Measurements from ENCODE around the gene CNTNAP2. TPM values are rescaled to one million over a fixed set of nuclear protein-coding genes. Genes with fewer than 3 reads are reported as not detected.

Gene CNTNAP2
- total RNA-seq, 4 donors from 2014 or later, result 0.25 to 0.89 (median 0.30) TPM; not detected in 1

DNA sequence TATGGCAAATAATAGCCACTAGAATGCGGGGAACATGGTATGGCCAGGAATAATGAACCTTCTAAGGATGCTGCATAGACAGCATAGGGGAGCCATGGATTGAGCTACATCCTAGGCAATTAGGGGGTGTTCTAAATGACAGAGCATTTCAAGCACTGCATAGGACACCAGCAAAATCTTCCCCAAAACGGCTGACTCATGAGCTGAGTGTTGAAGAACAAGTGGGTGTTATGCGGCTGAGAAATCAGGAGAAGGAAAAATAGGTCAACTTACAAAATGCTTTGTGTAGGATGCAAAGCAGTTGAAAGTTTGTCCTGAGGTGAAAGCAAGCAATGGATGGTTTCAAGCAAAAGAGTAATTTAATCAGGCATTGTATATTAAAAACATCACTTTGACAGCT is 1450.4 kb downstream of the CNTNAP2 start:
- Histone ChIP-seq H3K36me3 (no peaks in the 10 kb centered on the region), H3K27ac (no peak overlapping the region), H3K4me3 (no peak overlapping the region), H3K9me3 (no peaks in the 10 kb centered on the region), H3K27me3 (no peaks in the 10 kb centered on the region), H3K4me1 (no peaks in the 10 kb centered on the region)
- DNase-seq (ENCODE audit: low spot score in 2 of 2), result no peak
- WGBS, result 87% methylated on average over 3 of the region's 3 CpGs
- TF ChIP-seq EP300 (IDR thresholded peaks at IDR 0.05), result no peak
- no peak for TF ChIP-seq POLR2A (IDR thresholded peaks at IDR 0.05)
- TF ChIP-seq POLR2AphosphoS5 (IDR thresholded peaks at IDR 0.05), result no peak

DNA sequence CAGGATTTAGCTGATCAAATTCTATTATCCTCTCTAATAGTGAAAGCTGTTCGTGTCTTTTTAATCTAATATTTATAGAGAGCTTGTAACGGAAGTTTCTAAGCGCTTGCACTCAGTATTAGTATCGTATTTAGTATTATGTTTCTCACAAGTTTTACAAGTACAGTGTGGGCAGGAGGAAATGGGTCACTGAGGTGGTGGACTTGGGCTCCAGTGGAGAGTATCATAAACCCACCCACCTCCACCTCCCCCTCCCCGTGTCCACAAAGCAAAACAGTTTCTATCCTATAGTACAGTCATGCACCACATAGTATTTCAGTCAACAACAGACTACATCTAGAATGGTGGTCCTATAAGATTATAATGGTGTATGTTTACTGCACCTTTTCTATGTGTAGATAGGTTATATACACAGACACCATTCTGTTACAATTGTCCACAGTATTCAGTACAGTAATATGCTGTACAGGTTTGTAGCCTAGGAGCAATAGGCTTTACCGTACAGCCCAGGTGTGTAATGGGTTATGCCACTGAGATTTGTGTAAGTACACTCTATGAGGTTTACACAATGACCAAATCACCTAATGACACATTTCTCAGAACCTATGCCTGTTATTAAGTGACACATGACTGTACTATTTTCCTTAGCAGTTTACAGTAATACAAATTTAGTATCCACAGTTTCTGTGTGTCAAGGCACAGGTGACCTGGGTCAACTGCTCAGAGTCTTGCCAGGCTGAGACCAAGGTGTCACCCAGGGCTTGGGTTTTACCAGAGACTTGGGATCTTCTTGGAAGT is 1452.7 kb downstream of the CNTNAP2 start:
- no peaks in the 10 kb centered on the region for H3K9me3 ChIP-seq
- no peak overlapping the region for H3K27ac ChIP-seq
- H3K4me1 ChIP-seq, result no peaks in the 10 kb centered on the region
- TF ChIP-seq POLR2AphosphoS5 (IDR thresholded peaks at IDR 0.05), result no peak
- no peak for TF ChIP-seq CTCF (IDR thresholded peaks at IDR 0.05)
- no peak for TF ChIP-seq POLR2A (IDR thresholded peaks at IDR 0.05)
- TF ChIP-seq EP300 (IDR thresholded peaks at IDR 0.05), result no peak
- 71% methylated on average over 6 of the region's 6 CpGs for WGBS
- H3K4me3 ChIP-seq, result no peak overlapping the region
- H3K27me3 ChIP-seq, result no peaks in the 10 kb centered on the region
- DNase-seq (ENCODE audit: low spot score in 2 of 2), result no peak
- H3K36me3 ChIP-seq, result no peaks in the 10 kb centered on the region

DNA sequence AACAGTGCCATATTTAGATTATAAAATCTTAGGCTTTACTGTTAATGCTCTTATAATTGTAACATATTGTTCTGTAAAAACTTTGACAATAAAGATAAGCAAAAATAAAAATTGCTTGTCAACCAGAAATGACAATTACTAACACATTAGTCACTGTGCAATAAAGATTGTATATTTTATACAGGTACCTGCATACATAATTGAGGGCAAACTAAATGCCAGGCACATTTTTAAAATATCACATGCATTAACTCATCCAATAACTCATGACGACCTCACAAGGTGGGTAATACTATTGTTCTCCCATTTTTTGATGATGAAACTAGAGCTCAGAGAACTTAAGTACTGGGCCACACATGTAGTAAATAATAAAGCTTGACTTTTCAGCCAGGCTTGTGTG is 1453.8 kb downstream of the CNTNAP2 start:
- Histone ChIP-seq H3K27ac (no peak overlapping the region), H3K4me1 (no peaks in the 10 kb centered on the region), H3K36me3 (no peaks in the 10 kb centered on the region), H3K4me3 (no peak overlapping the region), H3K9me3 (no peaks in the 10 kb centered on the region), H3K27me3 (no peaks in the 10 kb centered on the region)
- TF ChIP-seq POLR2AphosphoS5 (IDR thresholded peaks at IDR 0.05), result no peak
- no peak for TF ChIP-seq CTCF (IDR thresholded peaks at IDR 0.05)
- TF ChIP-seq EP300 (IDR thresholded peaks at IDR 0.05), result no peak
- TF ChIP-seq POLR2A (IDR thresholded peaks at IDR 0.05), result no peak
- 59% methylated on average over 1 of the region's 1 CpG for WGBS
- DNase-seq (ENCODE audit: low spot score in 2 of 2), result no peak

DNA sequence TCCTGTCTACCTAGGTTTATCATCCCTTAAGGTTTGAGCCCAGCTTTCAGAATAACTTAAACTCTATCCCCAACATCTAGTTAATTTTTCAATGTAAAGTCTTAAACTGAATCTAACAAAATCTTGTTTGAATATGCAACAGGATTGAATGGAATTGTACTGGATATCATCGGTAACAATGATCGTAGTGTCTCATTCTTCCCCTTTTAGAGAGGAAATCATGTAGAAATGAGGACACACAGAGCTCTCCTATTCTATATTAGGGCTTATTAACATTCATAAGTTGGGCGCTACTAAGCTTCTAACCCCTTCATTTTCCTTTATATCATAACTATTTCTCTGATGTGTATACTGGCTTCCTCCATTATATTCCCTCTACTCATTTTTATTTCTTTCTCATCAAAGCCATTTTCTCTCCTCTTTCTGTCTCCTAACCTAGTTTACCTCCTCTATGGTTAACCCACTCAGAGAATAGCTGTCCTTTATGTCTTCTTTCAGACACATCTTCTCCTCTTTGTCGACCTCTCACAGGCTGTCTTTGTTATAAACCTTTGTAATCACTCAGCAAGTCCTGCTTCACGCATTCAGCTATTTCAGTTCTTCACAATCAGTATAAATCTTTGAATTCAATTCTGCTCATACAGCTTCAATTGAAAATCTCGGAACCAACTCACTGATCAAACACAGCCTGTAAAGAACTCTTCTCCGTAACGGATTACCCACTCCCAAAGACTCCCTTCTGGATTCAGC is 1455.0 kb downstream of the CNTNAP2 start:
- TF ChIP-seq POLR2A (IDR thresholded peaks at IDR 0.05) (no peak), CTCF (IDR thresholded peaks at IDR 0.05) (no peak), POLR2AphosphoS5 (IDR thresholded peaks at IDR 0.05) (no peak), EP300 (IDR thresholded peaks at IDR 0.05) (no peak)
- H3K4me3 ChIP-seq, result no peak overlapping the region

GRCh38 chr7:147578196-147578595 is 1461.6 kb downstream of the CNTNAP2 start:
- H3K27me3 ChIP-seq, result no peaks in the 10 kb centered on the region
- no peaks in the 10 kb centered on the region for H3K9me3 ChIP-seq
- DNase-seq (ENCODE audit: low spot score in 2 of 2), result no peak
- TF ChIP-seq CTCF (IDR thresholded peaks at IDR 0.05) (no peak), EP300 (IDR thresholded peaks at IDR 0.05) (no peak), POLR2AphosphoS5 (IDR thresholded peaks at IDR 0.05) (no peak), POLR2A (IDR thresholded peaks at IDR 0.05) (no peak)
- no peak overlapping the region for H3K27ac ChIP-seq
- H3K36me3 ChIP-seq, result no peaks in the 10 kb centered on the region
- WGBS, result 73% methylated on average over 3 of the region's 3 CpGs
- no peaks in the 10 kb centered on the region for H3K4me1 ChIP-seq
- no peak overlapping the region for H3K4me3 ChIP-seq

More for the DNA sequence above, 1455.0 kb downstream of the CNTNAP2 start:
- Histone ChIP-seq H3K36me3 (no peaks in the 10 kb centered on the region), H3K27me3 (no peaks in the 10 kb centered on the region), H3K27ac (no peak overlapping the region), H3K9me3 (no peaks in the 10 kb centered on the region), H3K4me1 (no peaks in the 10 kb centered on the region)
- no peak for DNase-seq (ENCODE audit: low spot score in 2 of 2)
- WGBS, result 88% methylated on average over 8 of the region's 8 CpGs

All from suprapubic skin (tissue), 4 donors.